Measurements from ENCODE around the gene IL2RA. TPM values are rescaled to one million over a fixed set of nuclear protein-coding genes. Genes with fewer than 3 reads are reported as not detected.

IL2RA gene
- total and polyA plus RNA-seq, 4 donors = 0.24 to 10.3 (median 3.4) TPM

GRCh38 chr10:5971886-5972285 lies 90.3 kb downstream of the IL2RA start:
- DNase-seq (no peak), ATAC-seq (ENCODE audit: insufficient read depth, low FRiP score) (no peak)
- no peak for TF ChIP-seq CTCF (IDR thresholded peaks at IDR 0.05; ENCODE audit: control extremely low read depth, extremely low read depth)
- peaks cover 0 to 5% (median 0%) of the 10 kb centered on the region in 3 donors for H3K27me3 ChIP-seq (ENCODE audit: control insufficient read depth in 3 of 3, insufficient read depth in 3 of 3, low read length in 2 of 3)
- peaks cover 0 to 16% (median 0%) of the 10 kb centered on the region in 5 donors for H3K4me1 ChIP-seq (ENCODE audit: control insufficient read depth in 5 of 5, insufficient read depth in 5 of 5, low read length in 5 of 5)
- H3K4me3 ChIP-seq = no peak overlapping the region
- WGBS, 2 donors = 33 to 53% methylated on average over 4 of the region's 4 CpGs
- no peaks in the 10 kb centered on the region for H3K9me3 ChIP-seq (ENCODE audit: control insufficient read depth in 4 of 4, insufficient read depth in 3 of 4, low read length in 3 of 4)
- H3K27ac ChIP-seq (ENCODE audit: low read depth in 1 of 2, low read length in 1 of 2) = peak overlapping the region in 1 of 2 donors; percentile 32
- H3K36me3 ChIP-seq (ENCODE audit: control insufficient read depth in 4 of 4, insufficient read depth in 4 of 4, low read length in 4 of 4) = peaks cover 0 to 4% (median 0%) of the 10 kb centered on the region in 4 donors
- no peak overlapping the region for H3K9ac ChIP-seq (ENCODE audit: insufficient read depth in 1 of 2, low read length in 2 of 2)

GRCh38 chr10:5971315-5971832 lies 90.8 kb downstream of the IL2RA start:
- 45 to 51% methylated on average over 8 of the region's 8 CpGs for WGBS, 2 donors
- Histone ChIP-seq H3K4me3 (no peak overlapping the region), H3K36me3 (ENCODE audit: control insufficient read depth in 4 of 4, insufficient read depth in 4 of 4, low read length in 4 of 4) (peaks cover 0 to 4% (median 0%) of the 10 kb centered on the region in 4 donors), H3K9ac (ENCODE audit: insufficient read depth in 1 of 2, low read length in 2 of 2) (no peak overlapping the region), H3K4me1 (ENCODE audit: control insufficient read depth in 5 of 5, insufficient read depth in 5 of 5, low read length in 5 of 5) (peaks cover 0 to 16% (median 0%) of the 10 kb centered on the region in 5 donors), H3K9me3 (ENCODE audit: control insufficient read depth in 4 of 4, insufficient read depth in 3 of 4, low read length in 3 of 4) (no peaks in the 10 kb centered on the region), H3K27me3 (ENCODE audit: control insufficient read depth in 3 of 3, insufficient read depth in 3 of 3, low read length in 2 of 3) (peaks cover 0 to 2% (median 0%) of the 10 kb centered on the region in 3 donors), H3K27ac (ENCODE audit: low read depth in 1 of 2, low read length in 1 of 2) (peak overlapping the region; percentile 26 to 93)
- no peak for TF ChIP-seq CTCF (IDR thresholded peaks at IDR 0.05; ENCODE audit: control extremely low read depth, extremely low read depth)
- ATAC-seq (ENCODE audit: insufficient read depth, low FRiP score) (peak; percentile 61), DNase-seq (no peak)

GRCh38 chr10:5970527-5970926 lies 91.6 kb downstream of the IL2RA start:
- Histone ChIP-seq H3K27ac (ENCODE audit: low read depth in 1 of 2, low read length in 1 of 2) (peak overlapping the region; percentile 36 to 73), H3K4me1 (ENCODE audit: control insufficient read depth in 5 of 5, insufficient read depth in 5 of 5, low read length in 5 of 5) (peaks cover 0 to 15% (median 0%) of the 10 kb centered on the region in 5 donors), H3K4me3 (no peak overlapping the region), H3K27me3 (ENCODE audit: control insufficient read depth in 3 of 3, insufficient read depth in 3 of 3, low read length in 2 of 3) (peaks cover 0 to 2% (median 0%) of the 10 kb centered on the region in 3 donors), H3K9ac (ENCODE audit: insufficient read depth in 1 of 2, low read length in 2 of 2) (no peak overlapping the region), H3K36me3 (ENCODE audit: control insufficient read depth in 4 of 4, insufficient read depth in 4 of 4, low read length in 4 of 4) (peaks cover 0 to 10% (median 0%) of the 10 kb centered on the region in 4 donors), H3K9me3 (ENCODE audit: control insufficient read depth in 4 of 4, insufficient read depth in 3 of 4, low read length in 3 of 4) (no peaks in the 10 kb centered on the region)
- 90 to 92% methylated on average over 3 of the region's 3 CpGs for WGBS, 2 donors
- no peak for TF ChIP-seq CTCF (IDR thresholded peaks at IDR 0.05; ENCODE audit: control extremely low read depth, extremely low read depth)
- ATAC-seq (ENCODE audit: insufficient read depth, low FRiP score) = no peak
- DNase-seq = no peak

- WGBS, 2 donors = 74 to 87% methylated on average over 2 of the region's 2 CpGs
- Histone ChIP-seq H3K4me3 (no peak overlapping the region), H3K27me3 (ENCODE audit: control insufficient read depth in 3 of 3, insufficient read depth in 3 of 3, low read length in 2 of 3) (peaks cover 0 to 2% (median 0%) of the 10 kb centered on the region in 3 donors), H3K27ac (ENCODE audit: low read depth in 1 of 2, low read length in 1 of 2) (no peak overlapping the region), H3K36me3 (ENCODE audit: control insufficient read depth in 4 of 4, insufficient read depth in 4 of 4, low read length in 4 of 4) (peaks cover 0 to 11% (median 0%) of the 10 kb centered on the region in 4 donors), H3K4me1 (ENCODE audit: control insufficient read depth in 5 of 5, insufficient read depth in 5 of 5, low read length in 5 of 5) (peaks cover 0 to 15% (median 0%) of the 10 kb centered on the region in 5 donors), H3K9ac (ENCODE audit: insufficient read depth in 1 of 2, low read length in 2 of 2) (no peak overlapping the region), H3K9me3 (ENCODE audit: control insufficient read depth in 4 of 4, insufficient read depth in 3 of 4, low read length in 3 of 4) (no peaks in the 10 kb centered on the region)
- DNase-seq (no peak), ATAC-seq (ENCODE audit: insufficient read depth, low FRiP score) (no peak)
- TF ChIP-seq CTCF (IDR thresholded peaks at IDR 0.05; ENCODE audit: control extremely low read depth, extremely low read depth) = no peak
These were observed 92.1 kb downstream of the IL2RA start for GRCh38 chr10:5970066-5970465.

Measured in lung (tissue), 12 donors.